HT1080 (cell line): ENCODE data around the gene CHCHD6. TPM values are rescaled to one million over a fixed set of nuclear protein-coding genes. Genes with fewer than 3 reads are reported as not detected.

Experiments
- DNase-seq: peaks from one replicate; pipeline ENCODE4 v3.0.0-alpha.2; 2015; ENCODE audit warnings: low read depth
- total RNA-seq: library from RNA; depleted of rRNA; stranded (reverse); fragments of >200 nt; shearing (Covaris generic); gene quantifications from 2 replicates; pipeline ENCODE4 v1.2.3, GENCODE V29; 2014; rRNA removed

The CHCHD6 gene
- total RNA-seq, 1 experiment from 2014 or later, result 28.7 TPM

- no peak for DNase-seq
These were observed 299.1 kb downstream of the CHCHD6 start for GRCh38 chr3:127003175-127003555.

DNA sequence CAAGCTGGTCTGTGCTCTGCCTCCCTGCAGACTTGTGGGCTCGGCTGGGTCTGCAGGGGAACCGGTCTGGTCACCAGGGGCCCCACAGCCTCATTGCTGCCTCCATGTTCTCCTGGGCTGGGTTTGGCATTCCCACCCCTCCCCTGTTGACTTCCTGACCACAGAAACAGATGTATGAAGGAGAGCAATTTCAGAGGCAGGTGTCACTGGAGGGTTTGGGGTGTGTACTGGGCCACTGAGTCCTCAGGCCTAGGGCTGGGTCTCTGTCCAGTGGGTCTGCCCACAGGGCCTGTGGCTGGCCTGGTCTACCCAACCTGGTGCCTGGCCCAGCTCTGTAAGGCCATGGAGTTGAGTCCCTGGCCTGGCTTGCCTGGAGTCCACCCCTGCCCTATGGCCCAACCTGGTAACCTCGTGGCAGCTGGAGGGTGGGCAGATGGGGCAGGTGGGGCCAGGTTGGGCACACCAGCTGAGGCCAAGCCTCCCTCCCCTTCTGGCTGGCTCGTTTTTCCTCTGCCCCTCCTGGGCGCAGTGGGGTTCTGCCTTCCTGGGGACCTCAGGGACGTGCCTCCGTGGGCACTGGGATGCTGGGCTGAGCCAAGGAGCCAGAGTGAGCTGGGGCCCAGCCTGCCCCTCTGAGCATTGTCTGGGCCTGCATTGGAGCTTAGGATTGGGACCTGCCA, 299.7 kb downstream of the CHCHD6 start:
- DNase-seq, result no peak

DNA sequence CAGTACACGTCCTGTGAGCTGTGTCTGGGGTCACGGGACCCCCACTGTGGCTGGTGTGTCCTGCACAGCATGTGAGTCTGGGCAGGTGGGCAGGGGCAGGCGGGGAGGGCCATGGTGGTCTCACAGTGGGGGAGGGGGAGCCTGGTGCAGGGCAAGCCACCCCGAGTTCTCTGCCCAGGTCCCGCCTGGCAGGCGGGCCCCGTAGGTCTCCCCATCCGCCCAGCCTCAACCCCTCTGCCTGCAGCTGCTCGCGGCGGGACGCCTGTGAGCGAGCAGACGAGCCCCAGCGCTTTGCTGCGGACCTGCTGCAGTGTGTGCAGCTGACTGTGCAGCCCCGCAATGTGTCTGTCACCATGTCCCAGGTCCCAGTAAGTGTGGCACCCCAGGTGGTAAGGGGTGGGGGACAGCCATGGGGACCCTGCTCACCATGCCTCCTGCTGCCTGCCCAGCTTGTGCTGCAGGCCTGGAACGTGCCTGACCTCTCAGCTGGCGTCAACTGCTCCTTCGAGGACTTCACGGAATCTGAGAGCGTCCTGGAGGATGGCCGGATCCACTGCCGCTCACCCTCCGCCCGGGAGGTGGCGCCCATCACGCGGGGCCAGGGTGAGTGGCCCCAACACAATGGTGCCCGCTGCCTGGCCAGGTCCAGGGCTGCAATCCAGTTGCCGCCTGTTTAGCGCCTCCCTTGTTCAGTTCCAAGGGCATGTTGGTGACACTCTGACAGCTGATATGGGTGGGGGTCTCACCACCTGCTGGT, 300.8 kb downstream of the CHCHD6 start:
- no peak for DNase-seq

DNA sequence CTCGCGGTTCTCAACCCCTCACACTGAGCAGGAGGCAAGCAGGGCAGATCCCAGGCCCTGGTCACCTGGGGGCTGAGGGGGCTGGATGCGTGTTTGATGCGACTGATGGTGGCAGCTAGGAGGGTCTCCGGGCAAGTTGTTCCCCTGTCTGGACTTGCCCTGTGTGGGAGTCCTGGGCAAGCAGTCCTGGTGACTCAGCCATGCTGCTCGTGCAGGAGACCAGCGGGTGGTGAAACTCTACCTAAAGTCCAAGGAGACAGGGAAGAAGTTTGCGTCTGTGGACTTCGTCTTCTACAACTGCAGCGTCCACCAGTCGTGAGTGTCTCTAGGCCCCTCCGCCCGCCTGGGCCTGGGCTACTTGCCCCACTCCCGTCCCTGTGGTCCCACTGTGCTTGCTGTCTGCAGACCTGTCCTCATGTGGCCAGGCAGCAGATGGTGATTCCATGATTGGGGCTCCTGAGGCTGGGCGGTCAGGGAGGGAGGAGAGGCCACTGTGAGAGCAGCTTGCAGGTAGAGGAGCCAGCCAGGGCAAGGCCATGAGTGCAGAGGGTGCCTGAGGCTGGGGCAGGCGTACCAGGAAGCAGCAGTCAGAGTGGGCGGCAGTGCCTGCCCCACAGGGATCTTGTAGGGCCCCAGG, 301.9 kb downstream of the CHCHD6 start:
- DNase-seq, result no peak

DNA sequence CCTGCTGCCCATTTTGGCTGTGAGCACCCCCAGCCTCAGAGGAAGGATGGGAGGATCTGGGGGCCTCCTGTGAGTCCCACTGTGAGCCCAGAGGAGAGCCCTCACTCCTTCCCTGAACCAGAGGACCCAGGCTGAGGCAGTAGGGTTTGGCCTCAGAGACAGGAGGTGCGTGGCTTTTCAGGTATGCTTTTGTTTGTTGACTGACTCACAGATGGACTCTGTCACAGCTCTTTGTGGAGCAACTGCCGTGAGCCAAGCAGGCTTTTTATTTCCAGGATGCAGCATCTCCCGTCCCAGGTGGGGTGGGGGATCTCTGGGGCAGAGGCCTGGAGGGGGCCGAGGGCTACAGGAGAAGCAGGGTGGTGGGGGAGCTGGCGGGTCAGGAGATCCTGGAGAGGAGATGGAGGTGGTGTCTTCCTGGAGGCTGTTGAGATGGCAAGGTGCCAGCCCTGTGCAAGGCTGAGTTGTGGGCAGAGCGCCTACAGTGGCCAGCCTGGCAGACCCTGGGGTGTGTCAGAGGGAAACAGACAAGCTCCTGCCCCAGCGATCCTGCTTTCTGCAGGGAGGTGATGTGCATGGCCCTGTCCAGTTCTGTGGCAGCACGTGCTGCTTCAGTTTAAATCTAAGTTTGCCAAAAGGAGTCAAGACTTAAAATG, 302.9 kb downstream of the CHCHD6 start:
- peak; percentile 56 for DNase-seq

- DNase-seq, result no peak
These were observed 304.2 kb downstream of the CHCHD6 start for GRCh38 chr3:127008236-127008635.

DNA sequence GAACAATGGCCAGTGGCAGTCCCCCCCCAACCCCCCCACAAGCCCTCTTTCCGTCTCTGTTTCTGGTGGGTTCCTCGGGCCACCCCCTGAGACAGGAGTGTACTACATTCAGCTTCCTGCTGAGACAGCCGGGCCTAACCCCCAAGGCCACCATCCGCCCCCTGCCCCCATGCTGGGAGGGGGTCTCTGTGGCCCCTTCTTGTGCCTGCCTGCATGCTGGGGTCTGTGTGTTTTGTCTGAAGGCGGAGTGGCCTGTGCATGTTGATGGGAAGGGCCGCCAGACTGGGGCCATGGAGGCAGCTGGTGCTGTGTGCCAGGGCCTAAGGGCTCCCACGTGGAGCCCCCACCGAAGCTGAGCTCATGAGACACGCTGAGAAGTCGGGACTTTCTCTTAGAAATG, 305.5 kb downstream of the CHCHD6 start:
- no peak for DNase-seq

Other genes starting within 250 kb of the CHCHD6 start
- 25.5 and 31.7 TPM in 2 replicates for gene ZXDC, start 228.3 kb upstream of the CHCHD6 start, total RNA-seq
- 0.03 TPM in 1 of 2 replicates, not detected in the other for gene UROC1, start 186.5 kb upstream of the CHCHD6 start, total RNA-seq
- not detected in 2 replicates for gene CHST13, start 180.1 kb upstream of the CHCHD6 start, total RNA-seq
- not detected in 2 replicates for gene C3orf22, start 145.3 kb upstream of the CHCHD6 start, total RNA-seq
- 8.8 and 10.3 TPM in 2 replicates for gene TXNRD3, start 49.1 kb upstream of the CHCHD6 start, total RNA-seq